Activated effector memory CD4-positive, alpha-beta T cell treated with Interleukin-2 at 50 U/mL for 16 hours (primary cell): Measurements from ENCODE around the gene SLC15A2.
"Not testable (repeated sequence)": the region's sequence is repeated elsewhere in the genome, so short reads cannot be mapped to it uniquely, and the experiment has no call there.

ENCODE experiments used
- DNase-seq: peaks from one replicate; pipeline ENCODE4 v3.0.0-alpha.2; 2020

The SLC15A2 gene, protein sequence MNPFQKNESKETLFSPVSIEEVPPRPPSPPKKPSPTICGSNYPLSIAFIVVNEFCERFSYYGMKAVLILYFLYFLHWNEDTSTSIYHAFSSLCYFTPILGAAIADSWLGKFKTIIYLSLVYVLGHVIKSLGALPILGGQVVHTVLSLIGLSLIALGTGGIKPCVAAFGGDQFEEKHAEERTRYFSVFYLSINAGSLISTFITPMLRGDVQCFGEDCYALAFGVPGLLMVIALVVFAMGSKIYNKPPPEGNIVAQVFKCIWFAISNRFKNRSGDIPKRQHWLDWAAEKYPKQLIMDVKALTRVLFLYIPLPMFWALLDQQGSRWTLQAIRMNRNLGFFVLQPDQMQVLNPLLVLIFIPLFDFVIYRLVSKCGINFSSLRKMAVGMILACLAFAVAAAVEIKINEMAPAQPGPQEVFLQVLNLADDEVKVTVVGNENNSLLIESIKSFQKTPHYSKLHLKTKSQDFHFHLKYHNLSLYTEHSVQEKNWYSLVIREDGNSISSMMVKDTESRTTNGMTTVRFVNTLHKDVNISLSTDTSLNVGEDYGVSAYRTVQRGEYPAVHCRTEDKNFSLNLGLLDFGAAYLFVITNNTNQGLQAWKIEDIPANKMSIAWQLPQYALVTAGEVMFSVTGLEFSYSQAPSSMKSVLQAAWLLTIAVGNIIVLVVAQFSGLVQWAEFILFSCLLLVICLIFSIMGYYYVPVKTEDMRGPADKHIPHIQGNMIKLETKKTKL

DNA sequence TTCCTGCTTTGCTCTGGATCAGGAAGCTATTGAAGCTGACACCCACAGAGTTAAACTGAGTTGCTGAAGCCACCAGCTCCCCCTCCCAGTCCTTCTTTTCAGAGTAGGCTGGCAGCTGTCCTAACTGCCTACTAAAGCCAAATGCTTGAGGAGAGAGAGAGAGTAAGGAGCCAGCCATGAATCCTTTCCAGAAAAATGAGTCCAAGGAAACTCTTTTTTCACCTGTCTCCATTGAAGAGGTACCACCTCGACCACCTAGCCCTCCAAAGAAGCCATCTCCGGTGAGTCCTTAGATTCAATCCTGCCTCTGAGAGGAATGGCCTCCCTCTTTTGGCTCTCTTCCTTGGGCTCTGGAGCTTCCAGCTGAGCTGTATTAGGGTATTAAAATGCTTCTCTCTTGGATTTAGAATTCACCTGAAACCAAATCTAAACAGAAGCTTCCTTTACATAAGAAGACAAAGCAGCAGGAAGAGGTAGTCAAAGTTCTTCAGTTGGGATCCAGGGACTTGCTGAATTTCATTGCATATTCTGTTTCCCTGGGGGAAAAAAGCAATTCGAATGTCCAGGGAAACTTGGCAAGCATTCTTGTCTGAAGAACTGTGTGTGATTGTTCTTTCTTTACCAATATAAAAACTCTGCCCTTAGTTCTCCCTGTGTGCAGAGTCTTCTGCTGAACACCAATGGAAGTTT is at the start of gene SLC15A2:
TSS of gene SLC15A2 (plus strand) at position 101 of the 690 bp plus-strand sequence. CDS start at position 177, 76 bp downstream.
- DNase-seq: no peak

DNA sequence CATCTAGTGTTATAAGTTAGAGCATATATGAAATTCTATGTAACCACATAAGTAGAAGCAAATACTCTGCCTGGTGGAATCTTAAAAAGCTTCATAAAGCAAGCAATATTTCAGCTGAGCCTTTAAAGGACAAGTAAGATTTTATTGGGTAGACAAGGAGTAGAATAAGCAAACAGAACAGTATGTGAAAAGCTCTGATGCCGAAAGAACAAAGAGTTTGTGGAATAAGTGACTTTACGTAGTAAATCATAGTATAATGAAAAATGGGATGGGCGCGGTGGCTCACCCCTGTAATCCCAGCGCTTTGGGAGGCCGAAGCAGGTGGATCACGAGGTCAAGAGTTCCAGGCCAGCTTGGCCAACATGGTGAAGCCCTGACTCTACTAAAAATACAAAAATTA is 49.3 kb upstream of the SLC15A2 start:
- no peak for DNase-seq

DNA sequence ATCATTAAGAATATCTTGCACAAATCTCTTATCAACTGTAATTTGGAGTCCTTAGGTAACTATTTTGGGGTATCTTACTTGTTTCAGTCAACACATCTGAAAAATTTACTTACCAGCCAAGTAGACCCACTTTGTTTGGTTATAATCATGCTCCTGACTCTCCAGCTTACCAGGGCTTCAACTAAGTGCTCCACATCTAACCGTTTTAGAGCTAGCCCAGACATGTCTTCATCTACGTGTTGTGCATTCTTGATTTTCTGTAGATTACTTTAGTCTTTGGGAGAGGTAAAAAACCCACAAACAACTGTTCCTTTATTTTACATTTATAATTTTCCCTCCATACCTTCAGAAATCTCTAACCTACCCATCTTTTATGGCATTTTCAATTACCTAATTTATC is 41.9 kb upstream of the SLC15A2 start:
- no peak for DNase-seq

DNA sequence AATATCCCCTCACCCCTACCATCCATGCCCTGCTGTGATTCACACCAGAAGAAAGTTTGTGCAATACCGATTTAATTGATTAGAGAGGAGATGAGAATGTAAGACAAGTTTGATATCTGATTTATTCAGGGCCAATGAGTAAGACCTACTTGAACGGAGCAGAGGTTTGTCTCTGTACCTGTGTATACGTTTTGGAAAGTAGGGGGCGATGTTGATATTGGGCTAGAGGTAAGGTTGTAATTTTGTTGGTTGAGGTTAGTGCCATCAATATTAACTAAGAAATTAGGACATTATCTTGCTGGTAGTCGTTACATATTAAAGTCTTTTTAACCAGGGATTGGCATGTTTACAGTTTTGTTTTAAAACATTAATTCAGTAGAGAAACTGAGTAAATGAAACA is 38.6 kb upstream of the SLC15A2 start:
- DNase-seq: no peak

DNA sequence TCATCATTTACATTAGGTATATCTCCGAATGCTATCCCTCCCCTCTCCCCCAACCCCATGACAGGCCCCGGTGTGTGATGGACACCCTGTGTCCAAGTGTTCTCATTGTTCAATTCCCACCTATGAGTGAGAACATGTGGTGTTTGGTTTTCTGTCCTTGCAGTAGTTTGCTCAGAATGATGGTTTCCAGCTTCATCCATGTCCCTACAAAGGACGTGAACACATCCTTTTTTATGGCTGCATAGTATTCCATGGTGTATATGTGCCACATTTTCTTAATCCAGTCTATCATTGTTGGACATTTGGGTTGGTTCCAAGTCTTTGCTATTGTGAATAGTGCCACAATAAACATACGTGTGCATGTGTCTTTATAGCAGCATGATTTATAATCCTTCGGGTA is 36.4 kb upstream of the SLC15A2 start:
- DNase-seq: not testable (repeated sequence)

DNA sequence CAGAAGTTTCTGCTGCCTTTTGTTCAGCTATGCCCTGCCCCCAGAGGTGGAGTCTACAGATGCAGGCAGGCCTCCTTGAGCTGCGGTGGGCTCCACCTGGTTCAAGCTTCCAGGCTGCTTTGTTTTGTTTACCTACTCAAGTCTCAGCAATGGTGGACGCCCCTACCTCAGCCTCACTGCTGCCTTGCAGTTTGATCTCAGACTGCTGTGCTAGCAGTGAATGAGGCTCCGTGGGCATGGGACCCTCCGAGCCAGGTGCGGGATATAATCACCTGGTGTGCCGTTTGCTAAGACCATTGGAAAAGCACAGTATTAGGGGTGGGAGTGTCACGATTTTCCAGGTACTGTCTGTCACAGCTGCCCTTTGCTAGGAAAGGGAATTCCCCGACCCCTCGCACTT is 31.0 kb upstream of the SLC15A2 start:
- not testable (repeated sequence) for DNase-seq

DNA sequence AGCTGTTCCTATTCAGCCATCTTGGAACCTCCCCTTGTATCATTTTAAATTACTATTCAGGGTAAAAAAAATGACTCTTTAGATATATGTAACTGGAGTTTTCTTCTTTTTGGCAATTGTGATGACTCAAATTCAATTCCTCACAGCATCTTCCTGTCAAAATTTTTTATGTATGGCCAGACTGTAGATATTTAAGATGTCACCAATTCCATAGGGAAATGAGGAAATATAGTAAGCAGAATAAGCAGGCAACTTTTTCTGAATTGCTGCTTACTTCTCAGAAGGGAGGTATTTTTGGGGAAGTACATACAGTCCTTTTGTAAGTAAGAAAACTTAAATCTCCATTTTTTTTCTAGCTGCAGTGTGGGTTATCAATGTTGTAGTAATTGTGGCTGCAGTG is 30.4 kb upstream of the SLC15A2 start:
- no peak for DNase-seq

DNA sequence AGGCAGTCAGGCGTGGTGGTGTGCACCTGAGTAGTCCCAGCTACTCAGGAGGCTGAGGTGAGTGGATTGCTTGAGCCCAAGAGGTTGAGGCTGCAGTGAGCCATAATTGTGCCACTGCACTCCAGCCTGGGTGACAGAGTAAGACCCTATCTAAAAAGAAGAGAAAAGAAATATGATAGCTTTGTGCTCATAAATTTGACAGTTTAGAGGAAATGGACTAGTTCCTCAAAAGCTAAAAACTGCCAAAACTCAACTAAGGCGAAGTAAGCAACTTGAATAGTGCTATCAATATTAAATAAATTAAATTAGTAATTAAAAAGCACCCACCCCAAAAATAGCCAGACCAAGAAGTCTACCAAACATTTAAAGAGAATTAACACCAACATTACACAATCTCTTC is 24.5 kb upstream of the SLC15A2 start:
- DNase-seq: no peak

DNA sequence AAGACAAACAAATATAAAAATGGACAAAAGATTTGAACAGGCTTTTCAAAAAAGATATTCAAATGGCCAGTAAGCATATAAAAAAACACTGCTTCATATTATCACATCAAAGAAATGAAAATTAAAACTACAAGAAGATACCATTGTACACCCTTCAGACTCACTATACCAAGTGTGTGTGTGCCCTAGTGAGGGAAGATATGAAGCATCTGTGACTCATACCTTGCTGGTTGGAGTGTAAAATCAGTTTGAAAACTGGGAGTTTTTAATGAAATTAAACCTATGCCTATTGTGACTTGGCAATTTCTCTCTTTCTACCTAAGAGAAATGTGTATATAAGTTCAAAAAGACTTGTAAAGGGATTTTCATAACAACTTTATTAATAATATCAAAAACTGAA is 23.5 kb upstream of the SLC15A2 start:
- DNase-seq: no peak

DNA sequence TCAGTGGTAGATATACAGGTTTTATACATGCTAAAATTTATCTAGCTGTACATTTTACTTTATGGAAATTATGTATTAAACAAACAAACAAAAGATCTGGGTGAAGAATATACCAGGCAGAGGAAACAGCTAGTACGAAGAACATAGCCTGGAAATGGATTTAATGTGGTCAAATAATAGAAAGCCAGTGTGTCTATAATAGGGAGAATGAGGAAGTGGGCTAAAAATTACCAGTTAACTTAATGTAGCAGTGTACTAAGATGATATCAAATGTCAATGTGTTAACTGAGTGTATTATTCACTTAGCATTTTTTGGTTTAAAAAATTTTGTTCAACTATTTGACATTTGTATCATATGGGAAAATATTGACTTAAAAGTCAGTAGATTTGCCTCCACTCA is 22.8 kb upstream of the SLC15A2 start:
- DNase-seq: no peak

DNA sequence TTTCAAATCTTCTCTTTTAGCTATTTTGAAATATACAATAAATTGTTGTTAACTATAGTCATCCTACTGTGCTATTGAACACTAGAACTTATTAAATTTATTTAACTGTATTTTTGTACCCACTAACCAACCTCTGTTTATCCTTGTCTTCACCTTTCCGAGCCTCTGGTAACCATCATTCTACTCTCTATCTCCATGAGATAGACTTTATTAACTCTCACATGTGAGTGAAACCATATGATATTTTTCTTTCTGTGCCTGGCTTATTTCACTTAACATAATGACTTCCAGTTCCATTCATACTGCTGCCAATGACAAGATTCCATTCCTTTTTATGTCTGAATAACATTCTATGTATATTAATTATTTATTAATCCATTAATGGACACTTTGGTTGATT is 15.8 kb upstream of the SLC15A2 start:
- no peak for DNase-seq

DNA sequence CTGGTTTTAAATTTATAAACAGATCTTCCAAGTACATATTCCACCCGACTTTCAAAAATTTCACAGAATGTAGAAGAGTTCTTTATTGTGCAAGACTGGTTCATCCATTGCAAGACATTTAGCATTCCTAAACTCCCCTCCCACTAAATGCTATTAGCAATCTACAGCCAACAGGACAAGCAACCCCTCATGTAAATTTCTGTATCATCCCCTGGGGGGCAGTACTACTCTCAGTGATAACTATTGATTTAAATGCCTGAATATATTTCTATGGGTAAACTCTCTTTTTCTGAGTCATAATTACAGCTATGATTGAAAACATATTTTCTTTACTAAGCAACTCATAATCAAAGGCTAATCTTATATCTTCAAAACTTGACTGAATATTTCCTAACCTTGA is 10.7 kb upstream of the SLC15A2 start:
- DNase-seq: no peak

DNA sequence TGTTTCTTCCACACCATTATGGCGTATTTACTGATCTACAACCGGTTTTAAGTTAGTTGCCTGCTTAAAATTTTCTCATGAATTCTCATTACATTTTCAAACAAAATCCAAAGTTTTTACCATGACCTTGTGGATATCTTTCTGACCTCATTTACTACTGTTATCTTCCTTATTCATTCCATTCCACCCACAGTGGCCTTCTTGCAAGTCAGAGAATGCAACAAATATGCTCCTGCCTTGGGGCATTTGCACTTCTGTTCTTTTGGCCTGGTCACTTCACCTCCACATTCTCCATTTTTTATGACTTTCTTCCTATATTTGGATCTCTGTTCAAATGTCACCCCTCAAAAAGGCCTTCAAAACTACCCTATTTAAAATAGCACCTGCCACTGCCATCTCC is 8.8 kb upstream of the SLC15A2 start:
- no peak for DNase-seq

DNA sequence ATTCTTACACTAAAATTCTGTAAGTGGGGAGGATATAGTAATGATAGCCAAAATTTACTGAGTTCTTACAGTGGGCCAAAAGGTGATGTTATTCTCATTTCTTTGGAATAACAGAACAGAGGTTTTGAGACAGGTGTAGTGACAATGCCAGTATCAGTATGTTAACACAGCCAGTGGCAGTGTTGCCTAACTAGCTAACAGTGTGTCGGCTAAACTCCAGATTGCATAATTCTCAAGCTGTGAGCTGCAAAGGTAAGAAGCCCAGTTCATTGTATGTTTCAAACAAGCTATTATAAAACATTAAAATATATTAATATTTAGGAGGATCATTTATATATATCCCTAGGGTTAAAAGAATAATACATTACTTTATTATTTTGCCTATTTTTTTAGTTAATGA is 920 bp downstream of the SLC15A2 start:
- DNase-seq: no peak

DNA sequence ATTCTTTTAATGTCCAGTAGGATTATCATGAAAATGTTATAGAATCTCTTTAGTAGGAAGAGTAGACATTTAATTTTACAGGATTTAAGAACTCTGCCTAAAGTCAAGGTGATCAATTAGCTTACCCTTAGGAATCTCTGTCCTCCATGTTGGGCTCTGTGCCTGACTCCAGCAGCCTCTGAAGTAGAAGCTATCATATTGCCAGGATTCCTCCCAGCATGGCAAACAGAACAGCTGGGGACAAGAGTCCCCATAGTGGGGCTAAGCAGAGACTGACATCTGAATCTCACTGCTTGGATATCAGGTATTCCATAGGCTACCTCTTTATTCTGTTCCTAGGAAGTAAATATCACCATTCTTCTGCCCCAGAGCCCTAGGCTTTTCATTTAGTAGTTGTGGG is 1.5 kb downstream of the SLC15A2 start:
- DNase-seq: no peak

DNA sequence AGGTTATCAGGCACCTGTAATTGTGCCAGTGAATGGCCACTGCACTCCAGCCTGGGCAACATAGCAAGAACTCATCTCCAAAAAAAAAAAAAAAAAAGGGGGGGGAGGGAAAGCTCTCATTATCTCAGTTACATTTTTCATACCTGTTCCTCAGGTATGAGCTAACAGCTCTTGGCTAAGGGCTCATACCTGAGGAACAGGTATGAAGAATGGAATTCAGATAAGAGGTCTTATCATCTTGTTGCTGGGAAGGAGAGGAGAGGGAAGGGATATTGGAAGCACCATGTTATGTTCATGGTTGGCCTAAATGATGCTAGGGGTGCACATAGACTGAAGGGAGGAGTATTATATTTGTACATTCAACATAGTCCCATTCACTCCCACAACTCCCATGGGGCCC is 2.6 kb downstream of the SLC15A2 start:
- no peak for DNase-seq

DNA sequence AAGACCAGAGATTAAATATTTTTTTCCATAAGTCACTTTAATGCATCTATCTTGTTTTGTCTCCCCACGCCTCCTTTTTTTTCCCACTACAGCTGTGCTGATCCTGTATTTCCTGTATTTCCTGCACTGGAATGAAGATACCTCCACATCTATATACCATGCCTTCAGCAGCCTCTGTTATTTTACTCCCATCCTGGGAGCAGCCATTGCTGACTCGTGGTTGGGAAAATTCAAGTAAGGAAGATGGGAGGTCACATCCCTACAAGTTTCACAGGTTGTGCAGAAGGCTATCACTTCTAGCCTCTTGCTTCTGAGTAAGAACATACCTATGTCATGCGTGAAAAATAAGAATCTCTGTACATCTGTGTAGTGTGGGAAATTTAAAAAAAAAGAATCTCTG is 3.1 kb downstream of the SLC15A2 start:
- DNase-seq: no peak

DNA sequence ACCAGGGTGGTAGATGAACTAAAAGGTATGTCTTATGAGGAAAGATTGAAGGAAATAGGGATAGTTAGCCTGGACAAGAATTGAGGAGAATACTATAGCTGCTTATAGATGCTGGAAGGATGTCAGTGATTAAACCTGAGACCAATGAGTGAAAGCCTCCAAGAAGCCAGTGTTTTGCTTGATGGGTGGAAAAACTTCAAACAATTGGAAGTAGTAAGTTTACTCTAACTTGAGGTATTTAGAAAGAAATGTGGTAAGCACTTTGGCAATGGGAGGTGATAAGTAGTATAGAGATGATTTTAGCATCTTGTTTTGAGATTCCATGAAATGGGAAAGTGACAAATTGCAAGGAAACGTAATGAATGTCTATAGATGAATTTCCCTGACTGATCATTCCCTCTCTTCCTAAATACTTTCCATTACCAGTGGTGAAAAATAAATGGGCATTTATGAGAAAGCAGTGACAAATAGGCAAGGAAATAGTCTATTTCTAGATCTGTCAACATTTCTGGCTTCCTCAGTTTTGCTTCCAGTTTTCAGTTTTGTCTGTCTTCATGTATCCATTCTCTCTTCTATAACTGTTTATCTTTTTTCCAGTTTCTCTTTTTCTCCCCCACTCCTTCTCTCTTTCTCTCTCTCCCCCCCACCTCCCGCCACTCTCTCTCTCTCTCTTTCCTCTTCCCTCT is 19.2 kb downstream of the SLC15A2 start:
- DNase-seq: no peak

DNA sequence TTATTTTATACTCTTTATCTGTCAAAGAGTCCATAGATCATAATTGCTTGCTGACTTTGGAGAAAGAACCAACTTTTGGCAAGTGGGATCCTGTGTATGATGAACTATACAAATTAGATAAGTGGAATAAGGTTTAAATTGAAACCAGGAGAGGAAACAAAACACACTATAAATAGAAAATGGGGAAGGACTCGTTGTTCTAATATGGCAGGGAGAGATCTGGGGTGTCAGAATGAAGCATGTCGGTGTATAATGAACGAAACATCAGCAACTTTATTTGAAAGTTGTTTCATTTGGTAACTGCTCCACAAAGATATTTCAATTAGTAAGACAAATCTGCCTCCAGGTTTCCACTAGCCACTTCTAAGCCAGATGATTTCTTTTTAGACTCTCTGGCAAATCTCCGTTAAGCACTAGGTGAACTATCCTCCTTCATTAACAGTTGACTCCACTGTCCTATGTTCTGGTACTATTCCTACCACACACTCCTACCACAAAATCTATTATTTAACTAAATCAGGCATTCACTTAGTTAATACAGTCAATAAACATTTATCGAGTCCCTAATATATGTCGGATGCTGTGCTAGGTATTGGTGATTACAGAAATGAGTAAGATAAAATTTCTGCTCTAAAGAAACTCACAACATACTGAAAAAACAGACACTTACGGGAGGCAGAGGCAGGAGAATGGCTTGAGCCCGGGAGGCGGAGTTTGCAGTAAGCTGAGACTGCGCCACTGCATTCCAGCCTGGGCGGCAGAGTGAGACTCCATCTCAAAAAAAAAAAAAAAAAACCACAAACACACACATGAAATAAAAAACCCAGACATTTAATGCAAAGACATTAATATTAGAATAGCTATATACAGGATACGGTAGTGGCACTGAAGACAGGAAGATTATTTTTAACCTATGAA is 20.1 kb downstream of the SLC15A2 start:
- no peak for DNase-seq

DNA sequence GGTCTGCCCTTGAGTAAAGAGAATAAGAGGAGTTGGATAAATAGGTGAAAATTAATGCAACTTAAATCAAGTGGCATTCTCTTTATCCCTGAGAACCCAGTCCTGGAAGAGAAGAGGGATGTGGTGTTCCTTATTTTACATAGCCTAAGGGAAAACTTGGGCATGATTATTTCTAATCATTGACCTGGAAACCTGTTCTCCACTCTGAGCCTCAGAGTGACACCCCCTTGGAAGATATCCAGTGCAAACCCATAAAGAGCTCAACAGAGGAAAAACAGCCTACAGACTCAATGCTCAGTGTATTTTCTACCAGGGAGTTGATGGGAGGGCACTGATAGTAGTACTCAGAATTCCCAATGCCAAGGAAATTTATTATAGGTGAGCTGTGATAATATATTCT is 22.0 kb downstream of the SLC15A2 start:
- DNase-seq: no peak

DNA sequence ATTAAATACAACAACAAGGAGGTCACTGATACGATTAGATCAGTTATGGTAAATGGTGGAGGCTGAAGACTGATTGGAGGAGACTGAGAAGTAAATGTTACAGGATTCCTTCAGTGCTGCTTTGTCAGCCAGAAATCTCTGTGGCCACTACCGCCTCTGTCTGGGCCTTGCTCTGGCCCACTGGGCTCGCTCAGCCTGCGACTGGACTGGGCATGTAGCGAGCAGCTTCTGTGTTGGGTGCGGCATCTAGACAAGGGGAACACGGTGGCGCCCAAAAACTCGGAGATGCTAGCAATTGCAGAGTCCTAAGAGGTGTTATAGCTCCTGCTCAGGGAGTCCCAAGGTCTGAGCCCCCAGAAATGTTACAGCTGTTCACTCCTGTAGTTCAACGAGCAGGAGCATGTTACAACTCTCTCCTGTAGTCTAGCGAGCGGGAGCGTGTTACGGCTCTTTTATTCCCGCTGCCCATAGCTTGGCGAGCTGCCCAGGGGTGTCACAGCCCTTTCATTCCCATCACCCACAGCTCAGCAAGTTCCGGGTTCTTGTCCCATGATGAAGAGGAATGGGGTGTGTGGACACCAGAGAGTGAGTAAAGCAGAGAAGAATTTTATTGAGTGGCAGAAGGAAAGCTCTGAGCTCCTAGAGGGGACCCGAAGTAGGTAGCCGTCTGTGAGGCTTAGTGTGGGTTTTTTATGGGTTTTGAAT is 24.7 kb downstream of the SLC15A2 start:
- no peak for DNase-seq

DNA sequence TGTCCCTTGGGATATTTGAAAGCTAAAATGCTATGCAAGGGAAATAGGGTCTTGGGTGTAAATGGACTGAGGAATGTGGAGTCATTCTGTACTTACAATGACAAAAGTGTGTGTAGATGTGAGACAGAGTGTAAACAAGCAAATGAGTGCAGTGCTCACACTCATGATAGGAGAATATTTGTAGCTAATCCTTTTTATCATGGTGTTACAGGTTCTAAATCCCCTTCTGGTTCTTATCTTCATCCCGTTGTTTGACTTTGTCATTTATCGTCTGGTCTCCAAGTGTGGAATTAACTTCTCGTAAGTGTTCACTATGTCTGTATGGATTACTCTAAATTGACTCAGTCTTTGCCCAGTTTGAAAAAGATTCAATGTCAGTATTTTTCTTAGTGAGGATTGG is 30.5 kb downstream of the SLC15A2 start:
- no peak for DNase-seq
